GM12892 (cell line): Measurements from ENCODE around the gene LY6G5B.

Experiments
- POLR2A ChIP-seq: IDR thresholded peaks from 2 replicates; pipeline ENCODE4 v1.6.1; 2011; ENCODE audit warnings: low read depth, low read length, control low read depth
- POLR2AphosphoS5 ChIP-seq: IDR thresholded peaks from 2 replicates; pipeline ENCODE4 v1.6.1; 2011; ENCODE audit warnings: low read depth, low read length, control low read depth

DNA sequence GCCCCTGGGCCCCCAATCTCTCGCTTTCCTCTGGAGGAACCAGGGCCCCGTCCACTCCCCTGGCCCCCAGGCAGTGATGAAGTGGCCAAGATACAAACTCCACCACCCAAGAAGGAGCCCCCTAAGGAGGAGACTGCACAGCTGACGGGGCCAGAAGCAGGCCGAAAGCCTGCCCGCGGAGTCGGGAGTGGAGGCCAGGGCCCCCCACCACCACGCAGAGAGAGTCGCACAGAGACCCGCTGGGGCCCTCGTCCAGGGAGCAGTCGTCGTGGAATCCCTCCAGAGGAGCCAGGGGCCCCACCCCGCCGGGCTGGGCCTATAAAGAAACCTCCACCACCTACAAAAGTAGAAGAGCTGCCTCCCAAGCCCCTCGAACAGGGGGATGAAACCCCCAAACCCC lies 38.6 kb upstream of the LY6G5B start:
- TF ChIP-seq POLR2A (no peak), POLR2AphosphoS5 (no peak)
